GM12878 (cell line): ENCODE measurements around the gene SPAST. TPM values are rescaled to one million over a fixed set of nuclear protein-coding genes. Genes with fewer than 3 reads are reported as not detected.

ENCODE experiments used
- ATAC-seq: fragments of 200-7000 bp; cut with Tn5 transposase; 3 replicates; pipeline ENCODE4 v1.9.1; 2020; ENCODE audit warnings: mild to moderate bottlenecking, moderate library complexity
- BruUV-seq: library from RNA; stranded (reverse); fragments of 400-500 nt; replicated peaks from 2 replicates; lab custom pipeline; 2021; lab: Mats Ljungman, UMichigan
- CTCF ChIA-PET: fragments of 300-600 bp; sonication (Branson Sonifier 250); formaldehyde crosslinking; extraction: SDS; loops from one replicate; lab custom pipeline; 2021; ENCODE audit warnings: inconsistent platforms; lab: Yijun Ruan, JAX
- POLR2A ChIA-PET: fragments of 350-600 bp; formaldehyde crosslinking; extraction: SDS; loops from one replicate; lab custom pipeline; 2021; ENCODE audit warnings: inconsistent platforms; lab: Charles Lee
- RAD21 ChIA-PET: fragments of 300-600 bp; sonication (Branson Sonifier 250); formaldehyde crosslinking; loops from one replicate; lab custom pipeline; 2023; ENCODE audit warnings: antibody characterized with exemption; ENCODE audit not compliant: unreplicated experiment; lab: Charles Lee
- SMC1A ChIA-PET: fragments of 300-600 bp; sonication (Branson Sonifier 250); formaldehyde crosslinking; loops from one replicate; lab custom pipeline; 2023; ENCODE audit not compliant: unreplicated experiment, uncharacterized antibody; lab: Charles Lee
- DNase-seq: peaks from one replicate; pipeline ENCODE4 v3.0.0-alpha.2; 2011; ENCODE audit warnings: low read depth, low spot score
- FAIRE-seq: peaks from 3 replicates; lab custom pipeline; 2011; peaks lifted over from hg19 to GRCh38; lab: Jason Lieb, UNC
- H2AFZ ChIP-seq: 2 replicates; pipeline ENCODE4 v1.6.0; 2011; ENCODE audit warnings: low read depth, low read length, control low read depth; ENCODE audit not compliant: control insufficient read depth
- H3K27ac ChIP-seq: 2 replicates; pipeline ENCODE4 v1.5.1; 2011; ENCODE audit warnings: control low read depth; ENCODE audit not compliant: control insufficient read depth, insufficient read depth
- H3K27me3 ChIP-seq, 2 experiments: replicated peaks in 1 of 2; 2 replicates each; pipeline versions ENCODE4 v1.6.0 to v1.6.1; 2011; ENCODE audit warnings: low read length in 1 of 2; ENCODE audit not compliant: control insufficient read depth in 2 of 2, insufficient read depth in 2 of 2
- H3K36me3 ChIP-seq, 2 experiments: 2 replicates each; pipeline ENCODE4 v1.5.1; 2011; ENCODE audit warnings: low read length in 1 of 2; ENCODE audit not compliant: control insufficient read depth in 2 of 2, insufficient read depth in 2 of 2
- H3K4me1 ChIP-seq: 2 replicates; pipeline ENCODE4 v1.6.1; 2011; ENCODE audit warnings: mild to moderate bottlenecking, low read length, moderate library complexity, mixed read lengths; ENCODE audit not compliant: control insufficient read depth, insufficient read depth
- H3K4me2 ChIP-seq: 2 replicates; pipeline ENCODE4 v1.6.0; 2011; ENCODE audit warnings: control low read depth; ENCODE audit not compliant: control insufficient read depth, insufficient read depth
- H3K4me3 ChIP-seq: fragments of 200-600 bp; sonication (generic); 2 replicates; pipeline ENCODE4 v1.5.1; 2016
- H3K79me2 ChIP-seq: 2 replicates; pipeline ENCODE4 v1.6.0; 2011; ENCODE audit warnings: low read length; ENCODE audit not compliant: control insufficient read depth, insufficient read depth
- H3K9ac ChIP-seq: 2 replicates; pipeline ENCODE4 v1.8.0; 2011; ENCODE audit warnings: low read length, control low read depth, mixed read lengths; ENCODE audit not compliant: control insufficient read depth, insufficient read depth
- H3K9me3 ChIP-seq: replicated peaks from 3 replicates; pipeline ENCODE4 v1.5.1; 2011; ENCODE audit warnings: mild to moderate bottlenecking, low read length; ENCODE audit not compliant: control insufficient read depth, insufficient read depth
- H4K20me1 ChIP-seq: 2 replicates; pipeline ENCODE4 v1.6.0; 2011; ENCODE audit not compliant: control insufficient read depth, insufficient read depth
- HDAC6 ChIP-seq: fragments of 200-600 bp; sonication (generic); IDR thresholded peaks from one replicate; pipeline ENCODE4 v1.8.0; 2017; ENCODE audit warnings: antibody characterized with exemption; ENCODE audit not compliant: unreplicated experiment
- MTA2 ChIP-seq: fragments of 450-650 bp; IDR thresholded peaks from 2 replicates; pipeline ENCODE4 v1.6.1; 2016; ENCODE audit warnings: low read depth, mild to moderate bottlenecking, moderate library complexity
- MYC ChIP-seq: IDR thresholded peaks from 2 replicates; pipeline ENCODE4 v1.6.1; 2011; ENCODE audit warnings: mild to moderate bottlenecking, low read length, moderate library complexity, inconsistent platforms; ENCODE audit not compliant: insufficient read depth, insufficient replicate concordance, insufficient read length, severe bottlenecking
- POU2F2 ChIP-seq: IDR thresholded peaks from 3 replicates; pipeline ENCODE4 v1.6.1; 2011; ENCODE audit warnings: low read depth, mild to moderate bottlenecking, low read length, borderline replicate concordance
- PRDM15 ChIP-seq: fragments of 450-650 bp; formaldehyde crosslinking; IDR thresholded peaks from 2 replicates; pipeline ENCODE4 v1.4.0; 2020; ENCODE audit warnings: mild to moderate bottlenecking, moderate library complexity
- RELB ChIP-seq: fragments of 450-650 bp; IDR thresholded peaks from 2 replicates; pipeline ENCODE4 v1.6.1; 2017; ENCODE audit warnings: low read depth, mild to moderate bottlenecking, moderate library complexity
- SKIL ChIP-seq: fragments of 450-650 bp; IDR thresholded peaks from 2 replicates; pipeline ENCODE4 v1.6.1; 2017; ENCODE audit warnings: mild to moderate bottlenecking, low read depth, inconsistent platforms; ENCODE audit not compliant: poor library complexity, severe bottlenecking
- TAF1 ChIP-seq: IDR thresholded peaks from 2 replicates; pipeline ENCODE4 v1.6.1; 2011; ENCODE audit warnings: mild to moderate bottlenecking, low read depth, low read length, borderline replicate concordance
- TCF12 ChIP-seq: IDR thresholded peaks from 2 replicates; pipeline ENCODE4 v1.6.1; 2011; ENCODE audit warnings: low read depth, mild to moderate bottlenecking, low read length
- ZBTB40 ChIP-seq: fragments of 450-650 bp; IDR thresholded peaks from 2 replicates; pipeline ENCODE4 v1.6.1; 2016; ENCODE audit warnings: mild to moderate bottlenecking, moderate library complexity, borderline replicate concordance
- WGBS: methylation state at CpG from one replicate; pipeline ENCODE4 v1.1.6; 2016; ENCODE audit warnings: low lambda C conversion rate; ENCODE audit not compliant: insufficient replicate concordance, insufficient coverage; ENCODE audit errors: missing lambda C conversion rate; 5-methylcytosine and 5-hydroxymethylcytosine counted together
- in situ Hi-C: fragments of 300-500 bp; cut with MboI; formaldehyde crosslinking; loops from 9 replicates; pipeline ENCODE4 v1.14.3; 2018; ENCODE audit warnings: mixed read lengths
- intact Hi-C: fragments of 100-400 bp; cut with micrococcal nuclease; formaldehyde crosslinking; loops from one replicate; pipeline ENCODE4 v1.14.2; 2022; ENCODE audit not compliant: unreplicated experiment
- polyA plus RNA-seq, 11 experiments: library from polyadenylated mRNA; depleted of rRNA in 4 of 11; unstranded in 6 of 11; stranded (reverse) in 5 of 11; fragments of >200 nt; fragmentation: Nextera tagmentation in 4 of 11; fragmentation: Illumina TruSeq in 1 of 11; extraction: Ambion mirVana in 4 of 11; extraction: Trizol in 1 of 11; gene quantifications; 1 replicate in 1 of 11; 2 replicates in 10 of 11; pipeline versions ENCODE4 v1.2.1 to v1.2.3, GENCODE V29; 2011 to 2016; ENCODE audit warnings: inconsistent platforms in 2 of 11, missing spikeins in 2 of 11, low read depth in 1 of 11
- total RNA-seq, 4 experiments: library from RNA; depleted of rRNA in 3 of 4; stranded (reverse); fragments of >200 nt in 3 of 4; fragmentation: Illumina TruSeq in 1 of 4; extraction: Trizol in 1 of 4; gene quantifications; 2 replicates each; pipeline versions ENCODE4 v1.2.1 to v1.2.3, GENCODE V29; 2013 to 2021

SPAST gene
- total and polyA plus RNA-seq, 10 of the 15 experiments (the other 5 are each of a cell fraction or from before 2014, with no cell fraction given) = 4.3 to 21.3 (median 10.0) TPM

- no peak overlapping the region for H3K9ac ChIP-seq
- H3K27ac ChIP-seq = no peak overlapping the region
- 17% methylated on average over 3 of the region's 3 CpGs for WGBS
- H3K36me3 ChIP-seq = peaks cover 0 to 3% of the 10 kb centered on the region in 2 experiments; a peak in 2 of 4 replicates
- H3K4me2 ChIP-seq = no peak overlapping the region
- BruUV-seq = no TSS peak
- ATAC-seq = no peak
- H2AFZ ChIP-seq = no peak overlapping the region
- no peaks in the 10 kb centered on the region for H3K27me3 ChIP-seq
- no peaks in the 10 kb centered on the region for H3K4me1 ChIP-seq
- H3K9me3 ChIP-seq = no peaks in the 10 kb centered on the region
- no peaks in the 10 kb centered on the region for H3K79me2 ChIP-seq
- ChIA-PET POLR2A (no interaction called here), CTCF (interaction anchor here (0.6 kb wide), 1 partner anchor 13 kb away, joined by 3 read pairs; no protein-coding TSS in a partner anchor), SMC1A (interaction anchor here (0.7 kb wide), 1 partner anchor 63 kb away, joined by 3 read pairs; no protein-coding TSS in a partner anchor), RAD21 (no interaction called here)
- no peak for FAIRE-seq
- no peak overlapping the region for H3K4me3 ChIP-seq
- in situ Hi-C loops = no loop called here
- DNase-seq = no peak
- intact Hi-C loops = no loop called here
- no peaks in the 10 kb centered on the region for H4K20me1 ChIP-seq
- TF ChIP-seq ZBTB40 (no peak), POU2F2 (no peak), TAF1 (no peak), MTA2 (no peak), TCF12 (no peak), PRDM15 (no peak), HDAC6 (no peak), RELB (no peak), MYC (no peak), SKIL (no peak)
These were observed 54.7 kb downstream of the SPAST start for GRCh38 chr2:32118055-32118454.
